Hepatocyte (in vitro differentiated cells): ENCODE data around the gene PI4K2A.

Experiments used
- EZH2phosphoT487 ChIP-seq: fragments of 200-600 bp; sonication (generic); IDR thresholded peaks from one replicate; pipeline ENCODE4 v1.6.1; 2018; ENCODE audit warnings: antibody characterized with exemption, mild to moderate bottlenecking, low read depth, moderate library complexity; ENCODE audit not compliant: unreplicated experiment, severe bottlenecking
- TF ChIP-seq, protein P1 (sequence below): fragments of 200-600 bp; sonication (generic); IDR thresholded peaks from 2 replicates; pipeline ENCODE4 v1.5.1; 2016; ENCODE audit warnings: antibody characterized with exemption, mild to moderate bottlenecking; ENCODE audit not compliant: poor library complexity

- TF ChIP-seq, protein P1, sequence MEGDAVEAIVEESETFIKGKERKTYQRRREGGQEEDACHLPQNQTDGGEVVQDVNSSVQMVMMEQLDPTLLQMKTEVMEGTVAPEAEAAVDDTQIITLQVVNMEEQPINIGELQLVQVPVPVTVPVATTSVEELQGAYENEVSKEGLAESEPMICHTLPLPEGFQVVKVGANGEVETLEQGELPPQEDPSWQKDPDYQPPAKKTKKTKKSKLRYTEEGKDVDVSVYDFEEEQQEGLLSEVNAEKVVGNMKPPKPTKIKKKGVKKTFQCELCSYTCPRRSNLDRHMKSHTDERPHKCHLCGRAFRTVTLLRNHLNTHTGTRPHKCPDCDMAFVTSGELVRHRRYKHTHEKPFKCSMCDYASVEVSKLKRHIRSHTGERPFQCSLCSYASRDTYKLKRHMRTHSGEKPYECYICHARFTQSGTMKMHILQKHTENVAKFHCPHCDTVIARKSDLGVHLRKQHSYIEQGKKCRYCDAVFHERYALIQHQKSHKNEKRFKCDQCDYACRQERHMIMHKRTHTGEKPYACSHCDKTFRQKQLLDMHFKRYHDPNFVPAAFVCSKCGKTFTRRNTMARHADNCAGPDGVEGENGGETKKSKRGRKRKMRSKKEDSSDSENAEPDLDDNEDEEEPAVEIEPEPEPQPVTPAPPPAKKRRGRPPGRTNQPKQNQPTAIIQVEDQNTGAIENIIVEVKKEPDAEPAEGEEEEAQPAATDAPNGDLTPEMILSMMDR, result no peak
- no peak for TF ChIP-seq EZH2phosphoT487
Observed at GRCh38 chr10:97635577-97635976, 4.9 kb upstream of the PI4K2A start.
